RCC 7860 (cell line): ENCODE results near the gene PTPRG.
A peak's percentile ranks its signal among the peaks of the same experiment; 100 is the strongest.

ENCODE experiments used
- DNase-seq: peaks from one replicate; pipeline ENCODE4 v3.0.0-alpha.2; 2015; ENCODE audit warnings: low spot score
- FAIRE-seq: peaks from 2 replicates; lab custom pipeline; 2012; peaks lifted over from hg19 to GRCh38; lab: Jason Lieb, UNC

PTPRG gene

GRCh38 chr3:62187022-62187431 lies 625.7 kb downstream of the PTPRG start:
- FAIRE-seq, result no peak
- no peak for DNase-seq

- peak; percentile 57 for FAIRE-seq
Measured at GRCh38 chr3:62188681-62189375, 627.5 kb downstream of the PTPRG start.

GRCh38 chr3:62189376-62189698 lies 628.0 kb downstream of the PTPRG start:
- no peak for FAIRE-seq
- no peak for DNase-seq

More at GRCh38 chr3:62188681-62189375, 627.5 kb downstream of the PTPRG start:
- peak; percentile 57 for DNase-seq

GRCh38 chr3:62192891-62193290 lies 631.5 kb downstream of the PTPRG start:
- DNase-seq (no peak), FAIRE-seq (no peak)

- no peak for FAIRE-seq
- no peak for DNase-seq
Measured at GRCh38 chr3:62193586-62194345, 632.4 kb downstream of the PTPRG start.

GRCh38 chr3:62197350-62198012 lies 636.1 kb downstream of the PTPRG start:
- no peak for DNase-seq
- no peak for FAIRE-seq

GRCh38 chr3:62199126-62199525 lies 637.8 kb downstream of the PTPRG start:
- no peak for FAIRE-seq
- DNase-seq, result no peak

- FAIRE-seq (peak; percentile 34), DNase-seq (no peak)
Measured at GRCh38 chr3:62201438-62202035, 640.2 kb downstream of the PTPRG start.

- no peak for FAIRE-seq
- no peak for DNase-seq
Measured at GRCh38 chr3:62203152-62203551, 641.8 kb downstream of the PTPRG start.

GRCh38 chr3:62203561-62203960 lies 642.2 kb downstream of the PTPRG start:
- DNase-seq (no peak), FAIRE-seq (no peak)

- FAIRE-seq, result no peak
- no peak for DNase-seq
Measured at GRCh38 chr3:62207197-62207596, 645.8 kb downstream of the PTPRG start.

- no peak for DNase-seq
- FAIRE-seq, result no peak
Measured at GRCh38 chr3:62208385-62208784, 647.0 kb downstream of the PTPRG start.

- FAIRE-seq (no peak), DNase-seq (no peak)
Measured at GRCh38 chr3:62209101-62209500, 647.7 kb downstream of the PTPRG start.

GRCh38 chr3:62210011-62210410 lies 648.6 kb downstream of the PTPRG start:
- FAIRE-seq (no peak), DNase-seq (no peak)

- FAIRE-seq (no peak), DNase-seq (no peak)
Measured at GRCh38 chr3:62211675-62212429, 650.5 kb downstream of the PTPRG start.

GRCh38 chr3:62214850-62215249 lies 653.5 kb downstream of the PTPRG start:
- FAIRE-seq, result no peak

GRCh38 chr3:62220616-62221015 lies 659.2 kb downstream of the PTPRG start:
- FAIRE-seq (no peak), DNase-seq (no peak)

More at GRCh38 chr3:62214850-62215249, 653.5 kb downstream of the PTPRG start:
- DNase-seq, result no peak

- DNase-seq (no peak), FAIRE-seq (no peak)
Measured at GRCh38 chr3:62225051-62225450, 663.7 kb downstream of the PTPRG start.

GRCh38 chr3:62226601-62227339 lies 665.4 kb downstream of the PTPRG start:
- FAIRE-seq (no peak), DNase-seq (no peak)

GRCh38 chr3:62228467-62228866 lies 667.1 kb downstream of the PTPRG start:
- DNase-seq (no peak), FAIRE-seq (no peak)
